ENCODE data around the gene SSUH2.
A peak's percentile ranks its signal among the peaks of the same experiment; 100 is the strongest.
"Not testable (repeated sequence)": the region's sequence is repeated elsewhere in the genome, so short reads cannot be mapped to it uniquely, and the experiment has no call there.

Gene SSUH2

GRCh38 chr3:8584661-8585060, 59.9 kb downstream of the SSUH2 start:
- TF ChIP-seq, protein P1, sequence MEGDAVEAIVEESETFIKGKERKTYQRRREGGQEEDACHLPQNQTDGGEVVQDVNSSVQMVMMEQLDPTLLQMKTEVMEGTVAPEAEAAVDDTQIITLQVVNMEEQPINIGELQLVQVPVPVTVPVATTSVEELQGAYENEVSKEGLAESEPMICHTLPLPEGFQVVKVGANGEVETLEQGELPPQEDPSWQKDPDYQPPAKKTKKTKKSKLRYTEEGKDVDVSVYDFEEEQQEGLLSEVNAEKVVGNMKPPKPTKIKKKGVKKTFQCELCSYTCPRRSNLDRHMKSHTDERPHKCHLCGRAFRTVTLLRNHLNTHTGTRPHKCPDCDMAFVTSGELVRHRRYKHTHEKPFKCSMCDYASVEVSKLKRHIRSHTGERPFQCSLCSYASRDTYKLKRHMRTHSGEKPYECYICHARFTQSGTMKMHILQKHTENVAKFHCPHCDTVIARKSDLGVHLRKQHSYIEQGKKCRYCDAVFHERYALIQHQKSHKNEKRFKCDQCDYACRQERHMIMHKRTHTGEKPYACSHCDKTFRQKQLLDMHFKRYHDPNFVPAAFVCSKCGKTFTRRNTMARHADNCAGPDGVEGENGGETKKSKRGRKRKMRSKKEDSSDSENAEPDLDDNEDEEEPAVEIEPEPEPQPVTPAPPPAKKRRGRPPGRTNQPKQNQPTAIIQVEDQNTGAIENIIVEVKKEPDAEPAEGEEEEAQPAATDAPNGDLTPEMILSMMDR (IDR thresholded peaks at IDR 0.05; ENCODE audit: low read depth, low read length, missing control alignments): no peak
- no peak for DNase-seq (ENCODE audit: low read depth)
- H3K4me3 ChIP-seq (ENCODE audit: low read depth, low read length): no peak overlapping the region

GRCh38 chr3:8581806-8582445, 62.7 kb downstream of the SSUH2 start:
- H3K4me3 ChIP-seq (ENCODE audit: low read depth, low read length): no peak overlapping the region
- TF ChIP-seq, protein P1 (IDR thresholded peaks at IDR 0.05; ENCODE audit: low read depth, low read length, missing control alignments): no peak
- no peak for DNase-seq (ENCODE audit: low read depth)

DNA sequence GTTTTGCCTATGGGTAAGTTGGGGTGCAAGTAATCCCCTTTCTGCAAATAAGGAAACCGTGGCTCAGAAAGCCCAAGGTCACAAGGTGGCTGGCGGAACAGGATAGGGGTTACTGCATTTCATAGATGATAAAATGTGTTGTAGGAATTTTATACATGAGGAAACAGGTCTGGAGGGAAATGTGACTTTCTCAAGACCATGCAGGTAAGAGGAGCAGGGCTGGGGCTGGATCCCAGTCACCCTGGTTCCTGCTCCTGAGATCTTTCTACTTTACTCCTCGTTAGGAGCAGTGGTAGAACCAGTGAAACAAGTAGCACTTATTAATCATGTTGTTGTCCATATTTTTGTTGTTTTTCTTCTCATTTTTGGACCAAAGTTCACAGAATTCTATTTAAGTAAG, 63.2 kb downstream of the SSUH2 start:
- TF ChIP-seq, protein P1 (IDR thresholded peaks at IDR 0.05; ENCODE audit: low read depth, low read length, missing control alignments): no peak
- no peak for DNase-seq (ENCODE audit: low read depth)
- H3K4me3 ChIP-seq (ENCODE audit: low read depth, low read length): no peak overlapping the region

DNA sequence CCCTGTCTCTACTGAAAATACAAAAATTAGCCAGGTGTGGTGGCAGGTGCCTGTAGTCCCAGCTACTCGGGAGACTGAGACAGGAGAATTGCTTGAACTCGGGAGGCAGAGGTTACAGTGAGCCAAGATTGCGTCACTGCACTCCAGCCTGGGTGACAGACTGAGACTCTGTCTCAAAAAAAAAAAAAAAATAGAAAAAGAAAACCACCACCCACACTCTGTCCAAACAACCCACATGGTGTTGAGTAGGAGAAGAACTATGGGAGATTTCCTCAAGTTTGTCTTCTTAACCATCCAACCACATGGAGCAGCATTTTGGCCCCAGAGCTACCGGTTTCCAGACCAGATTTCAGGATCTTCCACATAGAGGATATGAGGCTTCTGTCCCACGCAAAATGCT, 64.2 kb downstream of the SSUH2 start:
- H3K4me3 ChIP-seq (ENCODE audit: low read depth, low read length); DNase-seq (ENCODE audit: low read depth): not testable (repeated sequence)

- TF ChIP-seq, protein P1 (IDR thresholded peaks at IDR 0.05; ENCODE audit: low read depth, low read length, missing control alignments): no peak
Observed at GRCh38 chr3:8579943-8580342, 64.7 kb downstream of the SSUH2 start.

GRCh38 chr3:8579096-8579495, 65.5 kb downstream of the SSUH2 start:
- TF ChIP-seq, protein P1 (IDR thresholded peaks at IDR 0.05; ENCODE audit: low read depth, low read length, missing control alignments): no peak
- peak; percentile 49 for DNase-seq (ENCODE audit: low read depth)

More at GRCh38 chr3:8579943-8580342, 64.7 kb downstream of the SSUH2 start:
- no peak overlapping the region for H3K4me3 ChIP-seq (ENCODE audit: low read depth, low read length)
- DNase-seq (ENCODE audit: low read depth): no peak

GRCh38 chr3:8578282-8578681, 66.3 kb downstream of the SSUH2 start:
- H3K4me3 ChIP-seq (ENCODE audit: low read depth, low read length): no peak overlapping the region
- DNase-seq (ENCODE audit: low read depth): no peak
- TF ChIP-seq, protein P1 (IDR thresholded peaks at IDR 0.05; ENCODE audit: low read depth, low read length, missing control alignments): no peak

More at GRCh38 chr3:8579096-8579495, 65.5 kb downstream of the SSUH2 start:
- no peak overlapping the region for H3K4me3 ChIP-seq (ENCODE audit: low read depth, low read length)
